ENCODE measurements around the gene TMEM150B.

DNA sequence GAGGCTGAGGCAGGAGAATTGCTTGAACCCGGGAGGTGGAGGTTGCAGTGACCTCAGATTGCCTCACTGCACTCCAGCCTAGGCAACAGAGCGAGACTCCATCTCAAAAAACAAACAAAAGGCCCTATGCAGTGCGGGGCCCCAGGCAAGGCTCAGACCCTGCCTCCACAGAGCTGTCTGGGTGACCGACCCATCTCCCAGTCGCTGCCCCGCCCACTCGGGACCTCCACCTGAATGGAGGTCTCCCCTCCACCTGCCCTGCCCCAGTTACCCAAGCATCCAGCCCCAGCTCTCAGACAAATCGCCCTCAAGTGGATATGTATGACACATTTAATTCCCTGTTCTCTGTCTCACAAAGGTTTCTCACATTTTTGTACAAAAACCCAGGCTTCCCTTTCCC is 40.1 kb upstream of the TMEM150B start:
- TF ChIP-seq, protein P1, sequence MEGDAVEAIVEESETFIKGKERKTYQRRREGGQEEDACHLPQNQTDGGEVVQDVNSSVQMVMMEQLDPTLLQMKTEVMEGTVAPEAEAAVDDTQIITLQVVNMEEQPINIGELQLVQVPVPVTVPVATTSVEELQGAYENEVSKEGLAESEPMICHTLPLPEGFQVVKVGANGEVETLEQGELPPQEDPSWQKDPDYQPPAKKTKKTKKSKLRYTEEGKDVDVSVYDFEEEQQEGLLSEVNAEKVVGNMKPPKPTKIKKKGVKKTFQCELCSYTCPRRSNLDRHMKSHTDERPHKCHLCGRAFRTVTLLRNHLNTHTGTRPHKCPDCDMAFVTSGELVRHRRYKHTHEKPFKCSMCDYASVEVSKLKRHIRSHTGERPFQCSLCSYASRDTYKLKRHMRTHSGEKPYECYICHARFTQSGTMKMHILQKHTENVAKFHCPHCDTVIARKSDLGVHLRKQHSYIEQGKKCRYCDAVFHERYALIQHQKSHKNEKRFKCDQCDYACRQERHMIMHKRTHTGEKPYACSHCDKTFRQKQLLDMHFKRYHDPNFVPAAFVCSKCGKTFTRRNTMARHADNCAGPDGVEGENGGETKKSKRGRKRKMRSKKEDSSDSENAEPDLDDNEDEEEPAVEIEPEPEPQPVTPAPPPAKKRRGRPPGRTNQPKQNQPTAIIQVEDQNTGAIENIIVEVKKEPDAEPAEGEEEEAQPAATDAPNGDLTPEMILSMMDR (IDR thresholded peaks at IDR 0.05) = no peak
- TF ChIP-seq POLR2A (IDR thresholded peaks at IDR 0.05) (no peak), EP300 (IDR thresholded peaks at IDR 0.05) (no peak)
